Gastrocnemius medialis (tissue), 4 donors: ENCODE data around the gene BCKDK. TPM values are rescaled to one million over a fixed set of nuclear protein-coding genes. Genes with fewer than 3 reads are reported as not detected.
A peak's percentile ranks its signal among the peaks of the same experiment; 100 is the strongest.

Source experiments
- ATAC-seq, 2 donors: fragments of 150-250 bp; one replicate each; pipeline ENCODE4 v1.9.1; 2016
- DNase-seq, 2 donors: peaks; one replicate each; pipeline ENCODE4 v3.0.0-alpha.2; 2019
- H3K27ac ChIP-seq, 4 donors: fragments of 200-600 bp; sonication (generic); 1 replicate in 1 of 4; 2 replicates in 3 of 4; pipeline ENCODE4 v1.5.1; 2016 to 2018; ENCODE audit warnings: mild to moderate bottlenecking in 2 of 4, moderate library complexity in 1 of 4
- H3K27me3 ChIP-seq, 3 donors: fragments of 200-600 bp; sonication (generic) in 2 of 3; 1 replicate in 1 of 3; 2 replicates in 2 of 3; pipeline versions ENCODE4 v1.5.1 to v1.6.0; 2016 to 2019; ENCODE audit warnings: mild to moderate bottlenecking in 1 of 3, moderate library complexity in 1 of 3
- H3K36me3 ChIP-seq, 2 donors: fragments of 200-600 bp; sonication (generic) in 1 of 2; one replicate each; pipeline ENCODE4 v1.5.1; 2017 to 2018
- H3K4me1 ChIP-seq, 2 donors: fragments of 200-600 bp; sonication (generic) in 1 of 2; one replicate each; pipeline ENCODE4 v1.5.1; 2016 to 2017; ENCODE audit warnings: mild to moderate bottlenecking in 2 of 2
- H3K4me3 ChIP-seq, 4 donors: fragments of 200-600 bp; sonication (generic) in 3 of 4; 1 replicate in 1 of 4; 2 replicates in 3 of 4; pipeline ENCODE4 v1.5.1; 2016 to 2019; ENCODE audit warnings: mild to moderate bottlenecking in 2 of 4
- H3K9me3 ChIP-seq, 3 donors: fragments of 200-600 bp; sonication (generic) in 2 of 3; 1 replicate in 1 of 3; 2 replicates in 2 of 3; pipeline ENCODE4 v1.5.1; 2016 to 2019
- POLR2A ChIP-seq, 2 donors: fragments of 450-650 bp; IDR thresholded peaks; one replicate each; pipeline ENCODE4 v1.6.1; 2017; ENCODE audit warnings: antibody characterized with exemption in 2 of 2, mild to moderate bottlenecking in 2 of 2, moderate library complexity in 2 of 2
- in situ Hi-C, 4 donors: fragments of 200-750 bp; cut with MboI; loops; one replicate each; pipeline versions ENCODE4 v1.15.0 to v1.8.0; 2017; ENCODE audit warnings: low sequenced_read_pairs in 4 of 4
- intact Hi-C: fragments of 100-400 bp; cut with DNase I; formaldehyde crosslinking; loops from one replicate; pipeline ENCODE4 v1.15.1; 2023; ENCODE audit warnings: low total_unique reads
- total RNA-seq, 4 donors: library from RNA; depleted of rRNA; stranded (reverse); fragments of >200 nt; gene quantifications; one replicate each; pipeline versions ENCODE4 v1.1.0 to v1.2.3, GENCODE V29; 2016
- TF ChIP-seq, protein P1 (sequence below), 5 experiments: fragments of 450-650 bp in 3 of 5; fragments of 200-600 bp in 2 of 5; sonication (generic) in 2 of 5; IDR thresholded peaks in 4 of 5; conservative IDR thresholded peaks in 1 of 5; 1 replicate in 4 of 5; 2 replicates in 1 of 5; pipeline ENCODE4 v1.5.1; 2016 to 2019; ENCODE audit warnings: antibody characterized with exemption in 5 of 5, mild to moderate bottlenecking in 3 of 5, moderate library complexity in 3 of 5

The BCKDK gene
- total RNA-seq, 4 donors from 2014 or later: 24.7 to 68.9 (median 50.9) TPM

DNA sequence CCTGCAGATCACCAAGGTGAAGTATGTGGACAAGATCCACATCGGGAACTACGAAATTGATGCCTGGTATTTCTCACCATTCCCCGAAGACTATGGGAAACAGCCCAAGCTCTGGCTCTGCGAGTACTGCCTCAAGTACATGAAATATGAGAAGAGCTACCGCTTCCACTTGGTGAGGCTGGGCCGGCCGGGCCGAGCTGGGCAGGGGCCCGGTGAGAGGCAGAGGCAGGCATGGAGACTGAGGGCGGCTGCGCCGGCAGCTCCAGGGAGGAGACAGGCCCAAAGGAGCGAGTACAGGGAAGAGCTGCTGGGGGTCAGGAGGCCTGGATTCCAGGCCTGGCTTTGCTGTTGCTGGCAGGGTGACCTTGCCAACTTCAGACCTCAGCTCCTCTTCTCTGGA, 19.0 kb downstream of the BCKDK start:
- H3K4me3 ChIP-seq: no peak overlapping the region
- ATAC-seq (peak; percentile 71 to 74), DNase-seq (peak in 1 of 2 donors; percentile 69)
- peaks cover 0 to 62% of the 10 kb centered on the region in 2 donors for H3K36me3 ChIP-seq
- H3K27ac ChIP-seq: peak overlapping the region; percentile 65 to 79 (median 76)
- no peaks in the 10 kb centered on the region for H3K9me3 ChIP-seq
- in situ Hi-C loops (no loop called here), intact Hi-C loops (no loop called here)
- TF ChIP-seq, protein P1, sequence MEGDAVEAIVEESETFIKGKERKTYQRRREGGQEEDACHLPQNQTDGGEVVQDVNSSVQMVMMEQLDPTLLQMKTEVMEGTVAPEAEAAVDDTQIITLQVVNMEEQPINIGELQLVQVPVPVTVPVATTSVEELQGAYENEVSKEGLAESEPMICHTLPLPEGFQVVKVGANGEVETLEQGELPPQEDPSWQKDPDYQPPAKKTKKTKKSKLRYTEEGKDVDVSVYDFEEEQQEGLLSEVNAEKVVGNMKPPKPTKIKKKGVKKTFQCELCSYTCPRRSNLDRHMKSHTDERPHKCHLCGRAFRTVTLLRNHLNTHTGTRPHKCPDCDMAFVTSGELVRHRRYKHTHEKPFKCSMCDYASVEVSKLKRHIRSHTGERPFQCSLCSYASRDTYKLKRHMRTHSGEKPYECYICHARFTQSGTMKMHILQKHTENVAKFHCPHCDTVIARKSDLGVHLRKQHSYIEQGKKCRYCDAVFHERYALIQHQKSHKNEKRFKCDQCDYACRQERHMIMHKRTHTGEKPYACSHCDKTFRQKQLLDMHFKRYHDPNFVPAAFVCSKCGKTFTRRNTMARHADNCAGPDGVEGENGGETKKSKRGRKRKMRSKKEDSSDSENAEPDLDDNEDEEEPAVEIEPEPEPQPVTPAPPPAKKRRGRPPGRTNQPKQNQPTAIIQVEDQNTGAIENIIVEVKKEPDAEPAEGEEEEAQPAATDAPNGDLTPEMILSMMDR (IDR thresholded peaks at IDR 0.05 in 4 of 5, conservative IDR thresholded peaks at IDR 0.05 in 1 of 5): no peak
- no peak for TF ChIP-seq POLR2A (IDR thresholded peaks at IDR 0.05)
- no peaks in the 10 kb centered on the region for H3K27me3 ChIP-seq
- H3K4me1 ChIP-seq: peaks cover 29 to 37% of the 10 kb centered on the region in 2 donors

DNA sequence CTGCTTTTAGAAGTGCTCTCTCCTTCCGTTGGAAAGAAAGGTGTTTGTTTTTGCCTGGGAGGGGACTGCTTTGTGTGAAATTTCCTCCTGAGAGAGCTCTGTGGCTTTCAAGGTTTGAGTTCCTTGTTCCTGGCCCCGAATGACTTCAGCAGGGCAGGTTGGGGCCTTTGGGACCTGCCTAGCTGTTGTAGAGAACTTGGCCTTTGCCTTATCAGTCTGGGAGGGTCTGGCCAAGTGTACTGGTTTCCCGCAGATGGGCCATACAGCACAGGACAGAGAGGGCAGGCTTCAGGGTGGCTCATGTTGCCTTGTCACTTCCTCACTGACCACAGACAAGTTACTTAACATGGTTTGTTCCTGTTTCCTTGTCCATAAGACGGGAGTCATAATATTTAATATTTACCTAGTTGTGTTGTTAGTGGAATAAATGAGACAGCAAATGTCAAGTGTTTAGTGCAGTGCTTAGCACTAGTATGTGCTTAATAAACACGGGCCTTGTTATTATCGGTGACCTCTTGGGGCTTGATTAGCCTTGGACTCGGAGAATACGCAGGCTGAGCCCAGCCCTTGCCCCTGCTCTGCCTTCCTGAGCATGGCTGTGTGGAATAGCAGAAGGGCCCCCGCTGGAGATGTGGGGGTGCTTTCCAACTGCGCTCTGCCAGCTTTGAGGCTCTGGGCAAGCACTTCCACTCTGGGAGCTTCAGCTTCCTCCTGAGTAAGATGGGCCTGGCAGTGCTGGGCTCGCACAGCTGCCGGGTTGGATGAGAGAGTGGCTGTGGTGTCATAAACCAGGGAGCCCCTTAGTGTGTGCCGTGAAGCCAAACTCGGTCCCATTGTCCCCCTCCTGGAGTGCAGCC, 20.8 kb downstream of the BCKDK start:
- Histone ChIP-seq H3K4me3 (no peak overlapping the region), H3K36me3 (peaks cover 0 to 50% of the 10 kb centered on the region in 2 donors), H3K9me3 (no peaks in the 10 kb centered on the region), H3K27me3 (no peaks in the 10 kb centered on the region), H3K4me1 (peaks cover 29 to 37% of the 10 kb centered on the region in 2 donors), H3K27ac (peak overlapping the region; percentile 65 to 79 (median 76))
- peak in 1 of 2 donors; percentile 29 for TF ChIP-seq POLR2A (IDR thresholded peaks at IDR 0.05)
- TF ChIP-seq, protein P1 (IDR thresholded peaks at IDR 0.05 in 4 of 5, conservative IDR thresholded peaks at IDR 0.05 in 1 of 5): no peak
- ATAC-seq: peak; percentile 52 to 64
- intact Hi-C loops (no loop called here), in situ Hi-C loops (no loop called here)
- DNase-seq: peak in 1 of 2 donors; percentile 56

DNA sequence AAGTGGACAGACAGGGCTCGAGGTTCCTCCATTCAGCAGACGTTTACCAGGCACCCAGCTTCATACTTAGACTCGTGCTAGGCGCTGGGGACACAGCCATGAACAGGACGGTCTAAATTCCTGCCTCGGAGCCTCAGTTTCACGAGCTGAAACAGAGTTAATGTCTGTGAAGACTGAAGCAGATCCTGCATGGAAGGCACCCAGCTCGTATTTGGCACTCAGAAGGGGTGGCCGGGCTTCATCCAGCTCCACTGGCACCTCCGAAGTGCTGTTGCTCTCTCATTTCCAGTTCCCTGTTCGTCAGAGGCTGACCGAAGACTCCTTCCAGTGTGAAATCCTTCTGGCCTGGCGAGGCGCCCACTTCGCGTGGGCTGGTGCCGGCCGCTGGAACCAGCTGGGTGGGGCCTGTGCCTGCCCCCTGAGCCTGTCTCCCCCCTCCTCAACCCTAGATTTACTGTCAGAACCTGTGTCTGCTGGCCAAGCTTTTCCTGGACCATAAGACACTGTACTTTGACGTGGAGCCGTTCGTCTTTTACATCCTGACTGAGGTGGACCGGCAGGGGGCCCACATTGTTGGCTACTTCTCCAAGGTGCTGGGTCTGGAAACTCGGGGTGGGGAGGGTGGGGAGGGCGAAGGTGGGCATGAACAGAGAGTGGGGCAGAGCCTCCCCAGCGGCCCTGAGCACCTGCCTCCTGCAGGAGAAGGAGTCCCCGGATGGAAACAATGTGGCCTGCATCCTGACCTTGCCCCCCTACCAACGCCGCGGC, 21.6 kb downstream of the BCKDK start:
- peaks cover 0 to 42% of the 10 kb centered on the region in 2 donors for H3K36me3 ChIP-seq
- H3K27me3 ChIP-seq: no peaks in the 10 kb centered on the region
- no peaks in the 10 kb centered on the region for H3K9me3 ChIP-seq
- H3K27ac ChIP-seq: peak overlapping the region; percentile 65 to 79 (median 76)
- DNase-seq: peak in 1 of 2 donors; percentile 29
- TF ChIP-seq, protein P1 (IDR thresholded peaks at IDR 0.05 in 4 of 5, conservative IDR thresholded peaks at IDR 0.05 in 1 of 5): no peak
- no peak for TF ChIP-seq POLR2A (IDR thresholded peaks at IDR 0.05)
- ATAC-seq: no peak
- no peak overlapping the region for H3K4me3 ChIP-seq
- intact Hi-C loops: no loop called here
- H3K4me1 ChIP-seq: peaks cover 29 to 37% of the 10 kb centered on the region in 2 donors
- in situ Hi-C loops: no loop called here

DNA sequence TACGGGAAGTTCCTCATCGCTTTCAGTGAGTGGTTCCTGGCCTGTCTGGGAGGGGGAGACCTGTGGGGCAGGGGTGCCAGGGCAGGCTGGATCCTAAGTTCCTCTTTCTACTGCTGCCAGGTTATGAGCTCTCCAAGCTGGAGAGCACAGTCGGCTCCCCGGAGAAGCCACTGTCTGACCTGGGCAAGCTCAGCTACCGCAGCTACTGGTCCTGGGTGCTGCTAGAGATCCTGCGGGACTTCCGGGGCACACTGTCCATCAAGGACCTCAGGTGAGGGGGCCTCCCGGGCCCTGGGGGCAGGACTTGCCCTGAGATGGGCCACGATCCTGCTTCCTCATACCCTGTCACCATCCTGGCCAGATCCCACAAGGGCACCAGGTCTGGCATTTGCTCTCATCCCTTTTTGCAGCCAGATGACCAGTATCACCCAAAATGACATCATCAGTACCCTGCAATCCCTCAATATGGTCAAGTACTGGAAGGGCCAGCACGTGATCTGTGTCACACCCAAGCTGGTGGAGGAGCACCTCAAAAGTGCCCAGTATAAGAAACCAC, 22.2 kb downstream of the BCKDK start:
- H3K27ac ChIP-seq: peak overlapping the region in 3 of 4 donors; percentile 65 to 77 (median 74)
- peaks cover 0 to 37% of the 10 kb centered on the region in 2 donors for H3K36me3 ChIP-seq
- no peaks in the 10 kb centered on the region for H3K27me3 ChIP-seq
- H3K4me3 ChIP-seq: no peak overlapping the region
- intact Hi-C loops (no loop called here), in situ Hi-C loops (no loop called here)
- no peak for ATAC-seq
- H3K9me3 ChIP-seq: no peaks in the 10 kb centered on the region
- DNase-seq: no peak
- TF ChIP-seq POLR2A (IDR thresholded peaks at IDR 0.05): no peak
- TF ChIP-seq, protein P1 (IDR thresholded peaks at IDR 0.05 in 4 of 5, conservative IDR thresholded peaks at IDR 0.05 in 1 of 5): no peak
- H3K4me1 ChIP-seq: peaks cover 29 to 37% of the 10 kb centered on the region in 2 donors
